Dedifferentiated amniotic fluid mesenchymal stem cell (primary cell): Measurements from ENCODE around the gene SHCBP1L.
"Not testable (repeated sequence)": the region's sequence is repeated elsewhere in the genome, so short reads cannot be mapped to it uniquely, and the experiment has no call there.

Experiments
- DNase-seq: peaks from one replicate; pipeline ENCODE4 v3.0.0-alpha.2; 2016; ENCODE audit errors: extremely low spot score

Gene SHCBP1L

GRCh38 chr1:182965096-182965495, 12.1 kb upstream of the SHCBP1L start:
- DNase-seq, result no peak

- DNase-seq, result peak; percentile 94
Measured at GRCh38 chr1:182962554-182963115, 9.7 kb upstream of the SHCBP1L start.

- DNase-seq, result no peak
Measured at GRCh38 chr1:182960046-182960445, 7.1 kb upstream of the SHCBP1L start.

- DNase-seq, result no peak
Measured at GRCh38 chr1:182957902-182958395, 5.0 kb upstream of the SHCBP1L start.

GRCh38 chr1:182956708-182957365, 3.9 kb upstream of the SHCBP1L start:
- no peak for DNase-seq

- DNase-seq, result peak; percentile 56
Measured at GRCh38 chr1:182955596-182956588, 2.9 kb upstream of the SHCBP1L start.

GRCh38 chr1:182953826-182954225, 860 bp upstream of the SHCBP1L start:
- DNase-seq, result no peak

- DNase-seq, result not testable (repeated sequence)
Measured at GRCh38 chr1:182943336-182943735, 9.6 kb downstream of the SHCBP1L start.

- not testable (repeated sequence) for DNase-seq
Measured at GRCh38 chr1:182942145-182942544, 10.8 kb downstream of the SHCBP1L start.

GRCh38 chr1:182939413-182939812, 13.6 kb downstream of the SHCBP1L start:
- DNase-seq, result no peak

- DNase-seq, result no peak
Measured at GRCh38 chr1:182935716-182936115, 17.2 kb downstream of the SHCBP1L start.

GRCh38 chr1:182930985-182931384, 22.0 kb downstream of the SHCBP1L start:
- DNase-seq, result no peak

- DNase-seq, result no peak
Measured at GRCh38 chr1:182927693-182928433, 25.1 kb downstream of the SHCBP1L start.

GRCh38 chr1:182925661-182926060, 27.3 kb downstream of the SHCBP1L start:
- no peak for DNase-seq

- no peak for DNase-seq
Measured at GRCh38 chr1:182917378-182917777, 35.6 kb downstream of the SHCBP1L start.

- no peak for DNase-seq
Measured at GRCh38 chr1:182913401-182913800, 39.6 kb downstream of the SHCBP1L start.

GRCh38 chr1:182910143-182910542, 42.8 kb downstream of the SHCBP1L start:
- no peak for DNase-seq

GRCh38 chr1:182909578-182909977, 43.4 kb downstream of the SHCBP1L start:
- no peak for DNase-seq

- no peak for DNase-seq
Measured at GRCh38 chr1:182905321-182905720, 47.6 kb downstream of the SHCBP1L start.

- DNase-seq, result not testable (repeated sequence)
Measured at GRCh38 chr1:182901946-182902345, 51.0 kb downstream of the SHCBP1L start.

GRCh38 chr1:182897696-182898095, 55.3 kb downstream of the SHCBP1L start:
- no peak for DNase-seq
